Left renal pelvis (tissue), 4 donors: ENCODE results near the gene THSD7B. TPM values are rescaled to one million over a fixed set of nuclear protein-coding genes. Genes with fewer than 3 reads are reported as not detected.
"Not testable (repeated sequence)": the region's sequence is repeated elsewhere in the genome, so short reads cannot be mapped to it uniquely, and the experiment has no call there.

Experiments used
- DNase-seq, 4 donors: peaks; one replicate each; pipeline ENCODE4 v3.0.0-alpha.2; 2013; ENCODE audit warnings: low read depth in 4 of 4, low spot score in 3 of 4
- polyA plus RNA-seq, 4 donors: library from polyadenylated mRNA; unstranded; fragments of 120-200 nt; gene quantifications; one replicate each; pipeline ENCODE4 v1.2.1, GENCODE V29; 2013; ENCODE audit not compliant: insufficient read length in 4 of 4

The THSD7B gene
- polyA plus RNA-seq, 4 donors = 1.2 to 5.0 (median 4.0) TPM

- DNase-seq = no peak
Measured at GRCh38 chr2:137021763-137022162, 256.4 kb downstream of the THSD7B start.

- DNase-seq = no peak
Measured at GRCh38 chr2:137023205-137023604, 257.9 kb downstream of the THSD7B start.

- DNase-seq = no peak
Measured at GRCh38 chr2:137031731-137032130, 266.4 kb downstream of the THSD7B start.

GRCh38 chr2:137036619-137037018 lies 271.3 kb downstream of the THSD7B start:
- no peak for DNase-seq

GRCh38 chr2:137039482-137040152 lies 274.3 kb downstream of the THSD7B start:
- no peak for DNase-seq

GRCh38 chr2:137047369-137047768 lies 282.0 kb downstream of the THSD7B start:
- no peak for DNase-seq

GRCh38 chr2:137048455-137048854 lies 283.1 kb downstream of the THSD7B start:
- no peak for DNase-seq

- no peak for DNase-seq
Measured at GRCh38 chr2:137049518-137049917, 284.2 kb downstream of the THSD7B start.

- DNase-seq = no peak
Measured at GRCh38 chr2:137050949-137051348, 285.6 kb downstream of the THSD7B start.

GRCh38 chr2:137051778-137052398 lies 286.5 kb downstream of the THSD7B start:
- DNase-seq = peak in 2 of 4 donors; percentile 4 to 14

- DNase-seq = no peak
Measured at GRCh38 chr2:137056704-137057103, 291.4 kb downstream of the THSD7B start.

GRCh38 chr2:137076111-137076765 lies 310.9 kb downstream of the THSD7B start:
- not testable (repeated sequence) for DNase-seq

- DNase-seq = no peak
Measured at GRCh38 chr2:137091704-137092103, 326.4 kb downstream of the THSD7B start.

GRCh38 chr2:137093116-137093515 lies 327.8 kb downstream of the THSD7B start:
- no peak for DNase-seq

- DNase-seq = no peak
Measured at GRCh38 chr2:137096187-137096586, 330.8 kb downstream of the THSD7B start.

GRCh38 chr2:137096693-137097092 lies 331.3 kb downstream of the THSD7B start:
- no peak for DNase-seq

GRCh38 chr2:137101814-137102213 lies 336.5 kb downstream of the THSD7B start:
- not testable (repeated sequence) for DNase-seq

GRCh38 chr2:137107904-137108303 lies 342.6 kb downstream of the THSD7B start:
- no peak for DNase-seq

- no peak for DNase-seq
Measured at GRCh38 chr2:137111896-137112295, 346.6 kb downstream of the THSD7B start.

- no peak for DNase-seq
Measured at GRCh38 chr2:137115081-137115794, 349.9 kb downstream of the THSD7B start.

- DNase-seq = no peak
Measured at GRCh38 chr2:137115795-137116089, 350.4 kb downstream of the THSD7B start.
